ENCODE data around the gene FOS.

The FOS gene

GRCh38 chr14:75279153-75279762 is 630 bp downstream of the FOS start (continued):
- TF ChIP-seq CSRNP3 (CRISPR knock-in tag; IDR thresholded peaks at IDR 0.05), result peak; percentile 62; the same call in 1 of the 2 replicates
- peak; percentile 48; the same call in 1 of the 2 replicates for TF ChIP-seq ARNTL (CRISPR knock-in tag; IDR thresholded peaks at IDR 0.05; ENCODE audit: borderline replicate concordance, low read depth)
- peak; percentile 81 for TF ChIP-seq ZC3H10 (CRISPR knock-in tag; IDR thresholded peaks at IDR 0.05)
- peak; percentile 93 for TF ChIP-seq ESRRG (CRISPR knock-in tag; IDR thresholded peaks at IDR 0.05)
- no peak for TF ChIP-seq TSHZ2 (CRISPR knock-in tag; IDR thresholded peaks at IDR 0.05)
- peak; percentile 86 for TF ChIP-seq PATZ1 (CRISPR knock-in tag; IDR thresholded peaks at IDR 0.05; ENCODE audit: borderline replicate concordance)

- TF ChIP-seq GLIS3 (CRISPR knock-in tag; IDR thresholded peaks at IDR 0.05) (0 out of 2 replicates have a peak, but pooled peaks have one; percentile 52), PATZ1 (CRISPR knock-in tag; IDR thresholded peaks at IDR 0.05; ENCODE audit: borderline replicate concordance) (peak; percentile 11; the same call in 1 of the 2 replicates), ZC3H10 (CRISPR knock-in tag; IDR thresholded peaks at IDR 0.05) (no peak; the same call in 1 of the 2 replicates), CSRNP3 (CRISPR knock-in tag; IDR thresholded peaks at IDR 0.05) (0 out of 2 replicates have a peak, but pooled peaks have one; percentile 6), ZNF8 (CRISPR knock-in tag; IDR thresholded peaks at IDR 0.05) (0 out of 2 replicates have a peak, but pooled peaks have one; percentile 22), RARB (CRISPR knock-in tag; IDR thresholded peaks at IDR 0.05) (0 out of 2 replicates have a peak, but pooled peaks have one; percentile 18), TCF4 (CRISPR knock-in tag; IDR thresholded peaks at IDR 0.05; ENCODE audit: borderline replicate concordance) (no peak; the same call in 1 of the 2 replicates), ZFP30 (CRISPR knock-in tag; IDR thresholded peaks at IDR 0.05) (peak; percentile 63; the same call in 1 of the 2 replicates)
- no peak for ATAC-seq
Observed at GRCh38 chr14:75279763-75280290, 1.2 kb downstream of the FOS start.

GRCh38 chr14:75280291-75280830 is 1.7 kb downstream of the FOS start:
- ATAC-seq, result no peak
- TF ChIP-seq ISL1 (CRISPR knock-in tag; IDR thresholded peaks at IDR 0.05) (no peak), TCF4 (CRISPR knock-in tag; IDR thresholded peaks at IDR 0.05; ENCODE audit: borderline replicate concordance) (peak; percentile 60; the same call in 1 of the 2 replicates), PATZ1 (CRISPR knock-in tag; IDR thresholded peaks at IDR 0.05; ENCODE audit: borderline replicate concordance) (0 out of 2 replicates have a peak, but pooled peaks have one; percentile 25), TOX (CRISPR knock-in tag; IDR thresholded peaks at IDR 0.05; ENCODE audit: borderline replicate concordance) (peak; percentile 71; the same call in 1 of the 2 replicates), ESRRG (CRISPR knock-in tag; IDR thresholded peaks at IDR 0.05) (peak; percentile 64), CSDC2 (CRISPR knock-in tag; IDR thresholded peaks at IDR 0.05) (no peak), ZFP30 (CRISPR knock-in tag; IDR thresholded peaks at IDR 0.05) (no peak), TSHZ2 (CRISPR knock-in tag; IDR thresholded peaks at IDR 0.05) (no peak), BACH2 (CRISPR knock-in tag; IDR thresholded peaks at IDR 0.05; ENCODE audit: borderline replicate concordance) (no peak), RARB (CRISPR knock-in tag; IDR thresholded peaks at IDR 0.05) (peak; percentile 62; the same call in 1 of the 2 replicates), ZFP3 (CRISPR knock-in tag; IDR thresholded peaks at IDR 0.05) (no peak), ZC3H10 (CRISPR knock-in tag; IDR thresholded peaks at IDR 0.05) (peak; percentile 55; the same call in 1 of the 2 replicates), GLIS3 (CRISPR knock-in tag; IDR thresholded peaks at IDR 0.05) (peak; percentile 35; the same call in 1 of the 2 replicates), CREB5 (CRISPR knock-in tag; IDR thresholded peaks at IDR 0.05; ENCODE audit: low read depth) (peak; percentile 94)

All from SK-N-SH treated with all-trans-retinoic acid at 6 μM for 48 hours (cell line).